ENCODE measurements around the gene GTF2H3.
A peak's percentile ranks its signal among the peaks of the same experiment; 100 is the strongest.

Gene GTF2H3

GRCh38 chr12:123645878-123646277 lies 12.2 kb downstream of the GTF2H3 start:
- no peak for DNase-seq (ENCODE audit: low spot score)

GRCh38 chr12:123648401-123648800 lies 14.8 kb downstream of the GTF2H3 start:
- DNase-seq (ENCODE audit: low spot score) = no peak

- no peak for DNase-seq (ENCODE audit: low spot score)
These were observed 20.6 kb downstream of the GTF2H3 start for GRCh38 chr12:123654129-123654701.

- DNase-seq (ENCODE audit: low spot score) = no peak
These were observed 21.8 kb downstream of the GTF2H3 start for GRCh38 chr12:123655420-123655819.

DNA sequence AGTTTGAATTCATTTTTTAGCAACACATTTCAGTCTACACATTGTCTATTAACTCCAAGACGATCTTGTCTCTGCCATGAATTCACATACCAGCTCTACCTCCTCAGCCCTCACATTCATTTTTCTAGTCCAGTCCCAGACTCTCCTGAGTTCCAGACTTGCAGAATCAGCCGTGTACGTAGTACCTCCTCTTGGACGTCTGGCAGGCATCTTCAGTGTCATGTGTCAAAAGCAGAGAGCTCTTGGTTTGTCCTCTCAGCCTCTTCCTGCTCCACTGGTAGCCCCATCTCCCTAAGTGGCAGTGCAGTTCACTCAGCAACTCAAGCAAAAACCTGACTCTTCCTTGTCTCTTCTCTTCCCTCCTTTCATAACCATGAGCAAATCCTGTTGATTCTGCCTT lies 22.8 kb downstream of the GTF2H3 start:
- DNase-seq (ENCODE audit: low spot score) = no peak

- DNase-seq (ENCODE audit: low spot score) = no peak
These were observed 23.6 kb downstream of the GTF2H3 start for GRCh38 chr12:123657211-123657610.

DNA sequence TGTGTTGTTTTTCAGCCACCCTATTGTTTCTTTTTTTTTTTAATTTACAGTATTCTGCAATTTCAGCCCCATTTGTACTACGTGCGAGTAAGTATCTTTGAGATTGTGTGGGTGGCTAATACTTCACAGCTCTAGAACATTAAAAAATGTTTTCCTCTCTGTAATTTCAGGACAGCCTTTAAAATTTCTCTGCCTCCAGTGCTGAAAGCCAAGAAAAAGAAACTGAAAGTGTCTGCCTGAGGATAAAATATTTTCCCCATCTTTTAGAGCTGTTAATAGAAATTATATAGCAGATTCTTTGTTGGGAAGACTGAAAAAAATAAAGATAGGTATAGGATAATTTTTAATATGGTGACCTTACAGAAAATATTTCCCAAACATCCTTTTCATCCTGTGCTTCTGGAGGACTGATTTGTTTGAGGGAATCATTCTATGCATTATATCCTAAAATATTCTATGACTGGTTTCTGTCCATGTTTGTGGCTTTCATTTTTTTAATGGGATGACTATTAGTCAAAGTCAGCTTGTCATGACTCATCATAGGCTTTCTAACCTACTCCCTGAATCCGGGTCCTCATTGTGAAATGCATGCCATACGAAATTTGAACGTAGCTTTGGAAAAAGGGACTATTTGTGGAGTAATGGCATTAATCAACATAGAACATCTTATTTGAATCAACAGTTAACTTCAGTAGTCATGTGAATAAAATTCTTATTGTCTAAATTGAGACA lies 26.5 kb downstream of the GTF2H3 start:
- DNase-seq (ENCODE audit: low spot score) = no peak

DNA sequence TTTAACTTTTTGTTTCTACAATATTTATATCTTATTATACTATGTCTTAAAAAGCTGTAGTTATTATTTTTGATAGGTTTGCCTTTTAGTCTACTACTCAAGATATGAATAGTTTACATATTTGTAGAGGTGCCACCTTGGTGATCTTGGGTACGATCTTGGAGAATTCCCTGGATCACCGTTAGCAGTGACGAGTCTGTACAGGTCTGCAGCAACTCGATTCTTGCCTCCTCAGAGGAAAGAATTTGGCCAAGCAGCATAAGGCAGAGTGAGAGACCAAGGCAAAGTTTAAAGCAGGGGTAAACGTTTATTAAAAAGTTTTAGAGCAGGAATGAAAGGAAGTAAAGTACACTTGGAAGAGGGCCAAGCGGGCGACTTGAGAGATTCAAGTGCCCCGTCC lies 34.1 kb downstream of the GTF2H3 start:
- DNase-seq (ENCODE audit: low spot score) = no peak

DNA sequence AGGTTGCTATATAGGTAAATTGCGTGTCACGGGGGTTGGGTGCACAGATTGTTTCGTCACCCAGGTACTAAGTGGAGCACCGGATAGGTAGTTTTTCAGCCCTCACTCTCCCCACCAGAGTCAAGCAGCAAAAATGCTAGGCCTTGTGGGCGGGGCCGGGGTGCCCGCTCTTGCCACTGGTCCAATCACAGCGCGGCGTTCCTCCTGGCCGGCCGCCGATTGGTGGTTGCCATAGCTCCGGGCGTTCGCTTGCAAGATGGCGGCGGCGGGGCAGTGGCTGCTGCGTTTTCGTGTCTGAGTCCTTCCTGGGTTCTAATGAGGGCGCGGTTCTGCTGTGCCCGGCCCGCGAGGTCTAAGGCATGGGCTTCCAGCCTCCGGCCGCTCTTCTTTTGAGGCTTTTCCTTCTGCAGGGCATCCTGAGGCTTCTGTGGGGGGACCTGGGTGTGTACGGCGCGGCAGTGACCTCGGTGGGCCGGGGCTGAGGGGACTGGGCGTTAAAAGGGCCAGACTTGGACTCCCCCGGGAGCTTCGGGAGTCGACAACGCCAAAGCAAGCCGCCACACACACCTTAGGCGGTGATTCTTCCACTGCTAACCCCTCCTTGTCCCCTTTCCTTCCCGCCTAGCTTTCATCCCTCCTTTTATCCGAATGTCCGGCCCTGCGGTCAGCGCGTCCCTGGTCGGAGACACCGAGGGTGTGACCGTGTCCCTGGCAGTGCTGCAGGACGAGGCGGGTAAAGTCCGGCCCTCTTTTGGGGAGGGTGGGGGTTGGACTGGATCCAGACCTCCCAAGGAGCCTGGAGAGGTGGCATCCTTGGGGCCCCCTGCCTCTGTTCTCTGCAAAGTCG lies 37.5 kb downstream of the GTF2H3 start, which contains the start of gene TCTN2:
TCTN2 (plus strand) TSS at position 232 of the 847 bp plus-strand sequence; CDS start at position 360, 128 bp downstream.
- peak; percentile 86 for DNase-seq (ENCODE audit: low spot score)

DNA sequence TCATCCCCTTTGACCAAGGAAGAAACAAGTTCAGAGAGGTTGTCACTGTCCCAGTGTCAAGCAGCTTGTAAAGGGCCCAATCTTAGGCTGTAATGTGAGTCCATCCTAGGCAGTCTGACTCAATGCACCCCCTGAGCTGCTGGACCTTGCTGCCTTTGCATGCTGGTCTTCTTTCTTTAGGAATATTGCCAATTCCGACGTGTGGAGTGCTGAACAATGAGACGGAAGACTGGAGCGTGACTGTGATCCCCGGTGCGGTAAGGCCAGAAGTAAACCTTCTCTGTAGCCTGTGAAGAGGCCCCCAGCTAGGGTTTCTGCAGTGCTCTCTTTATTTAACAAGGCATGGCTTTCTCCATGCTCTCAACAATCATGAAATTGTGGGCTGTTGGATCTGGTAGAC lies 38.2 kb downstream of the GTF2H3 start:
- no peak for DNase-seq (ENCODE audit: low spot score)

- no peak for DNase-seq (ENCODE audit: low spot score)
These were observed 41.8 kb downstream of the GTF2H3 start for GRCh38 chr12:123675436-123675835.

- no peak for DNase-seq (ENCODE audit: low spot score)
These were observed 43.1 kb downstream of the GTF2H3 start for GRCh38 chr12:123676616-123677320.

GRCh38 chr12:123678981-123679380 lies 45.4 kb downstream of the GTF2H3 start:
- DNase-seq (ENCODE audit: low spot score) = no peak

DNA sequence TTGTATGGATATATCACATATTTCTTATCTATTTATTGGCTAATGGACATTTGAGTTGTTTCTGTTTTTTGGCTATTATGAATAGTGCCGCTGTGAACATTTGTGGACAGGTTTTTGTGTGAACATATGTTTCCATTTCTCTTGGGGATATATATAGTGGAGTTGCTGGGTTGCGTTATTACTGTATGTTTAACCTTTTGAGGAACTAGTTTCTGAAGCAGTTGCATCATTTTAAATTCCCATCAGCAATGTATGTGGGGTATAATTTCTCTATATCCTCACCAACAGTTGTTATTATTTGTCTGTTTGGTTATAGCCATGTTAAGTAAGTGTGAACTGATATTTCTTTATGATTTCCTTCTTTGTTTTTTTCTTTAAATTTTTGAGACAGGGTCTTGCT lies 48.0 kb downstream of the GTF2H3 start:
- DNase-seq (ENCODE audit: low spot score) = no peak

- no peak for DNase-seq (ENCODE audit: low spot score)
These were observed 50.3 kb downstream of the GTF2H3 start for GRCh38 chr12:123683964-123684363.

- no peak for DNase-seq (ENCODE audit: low spot score)
These were observed 53.1 kb downstream of the GTF2H3 start for GRCh38 chr12:123686636-123687190.

- no peak for DNase-seq (ENCODE audit: low spot score)
These were observed 56.7 kb downstream of the GTF2H3 start for GRCh38 chr12:123690191-123690840.

DNA sequence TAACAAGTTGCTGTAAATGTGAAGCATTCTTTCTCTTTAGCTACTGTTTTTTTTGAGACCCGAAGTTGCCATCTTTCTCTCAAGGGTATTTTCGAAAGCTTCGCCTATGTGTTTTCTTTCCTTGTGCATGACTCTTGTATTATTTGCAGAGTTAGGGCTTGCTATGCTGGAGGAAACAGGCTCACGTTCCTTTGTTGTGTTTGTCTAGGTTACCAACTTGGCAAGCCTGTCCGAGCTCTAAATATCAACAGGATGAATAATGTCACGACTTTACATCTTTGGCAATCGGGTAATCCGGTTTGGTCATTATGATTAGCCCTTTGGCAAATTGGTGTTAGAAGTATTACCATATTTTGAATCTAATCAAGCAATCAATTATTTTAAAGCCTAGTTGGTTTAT lies 62.6 kb downstream of the GTF2H3 start:
- no peak for DNase-seq (ENCODE audit: low spot score)

GRCh38 chr12:123696646-123697045 lies 63.0 kb downstream of the GTF2H3 start:
- no peak for DNase-seq (ENCODE audit: low spot score)

DNA sequence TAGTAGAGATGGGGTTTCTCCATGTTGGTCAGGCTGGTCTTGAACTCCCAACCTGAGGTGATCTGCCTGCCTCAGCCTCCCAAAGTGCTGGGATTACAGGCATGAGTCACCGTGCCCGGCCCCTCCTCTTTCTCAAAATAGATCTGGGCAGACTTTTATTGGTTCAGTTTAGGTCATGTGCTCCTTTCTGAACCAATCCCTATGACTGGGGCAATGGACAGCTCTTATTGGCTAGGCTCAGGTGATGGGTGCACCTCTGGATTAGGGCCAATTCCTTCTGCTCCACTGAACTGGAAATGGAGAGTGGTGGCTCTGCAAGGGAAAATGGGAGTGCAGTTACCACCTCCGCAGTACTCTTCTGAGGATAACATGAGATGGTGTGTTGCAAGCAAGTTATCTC lies 72.3 kb downstream of the GTF2H3 start:
- no peak for DNase-seq (ENCODE audit: low spot score)

- no peak for DNase-seq (ENCODE audit: low spot score)
These were observed 73.8 kb downstream of the GTF2H3 start for GRCh38 chr12:123707466-123707865.

Data from globus pallidus (tissue), 1 donor.